Sigmoid colon (tissue), 7 donors: Measurements from ENCODE around the gene HIGD1B. TPM values are rescaled to one million over a fixed set of nuclear protein-coding genes. Genes with fewer than 3 reads are reported as not detected.

ENCODE experiments used
- DNase-seq: peaks from one replicate; pipeline ENCODE4 v3.0.0-alpha.2; 2019
- H3K27ac ChIP-seq, 4 donors: fragments of 200-600 bp; sonication (generic); one replicate each; pipeline ENCODE4 v1.5.1; 2016 to 2019; ENCODE audit warnings: mild to moderate bottlenecking in 1 of 4
- H3K27me3 ChIP-seq, 3 donors: fragments of 200-600 bp; sonication (generic); one replicate each; pipeline ENCODE4 v1.5.1; 2019; ENCODE audit warnings: mild to moderate bottlenecking in 1 of 3
- H3K36me3 ChIP-seq, 4 donors: fragments of 200-600 bp; sonication (generic); one replicate each; pipeline ENCODE4 v1.5.1; 2016 to 2019
- H3K4me1 ChIP-seq, 4 donors: fragments of 200-600 bp; sonication (generic); one replicate each; pipeline ENCODE4 v1.5.1; 2017 to 2019
- H3K4me3 ChIP-seq, 4 donors: fragments of 200-600 bp; sonication (generic); one replicate each; pipeline ENCODE4 v1.5.1; 2017 to 2019; ENCODE audit warnings: mild to moderate bottlenecking in 2 of 4, moderate library complexity in 1 of 4
- H3K9me3 ChIP-seq, 4 donors: fragments of 200-600 bp in 3 of 4; sonication (generic) in 3 of 4; one replicate each; pipeline versions ENCODE4 v1.5.1 to v1.6.1; 2013 to 2019
- CTCF ChIP-seq, 4 experiments: fragments of 450-650 bp in 3 of 4; fragments of 200-600 bp in 1 of 4; IDR thresholded peaks; one replicate each; pipeline ENCODE4 v1.5.1; 2016 to 2019; ENCODE audit warnings: antibody characterized with exemption in 4 of 4, mild to moderate bottlenecking in 3 of 4, moderate library complexity in 2 of 4
- EP300 ChIP-seq, 4 donors: sonication (generic); formaldehyde crosslinking; IDR thresholded peaks; one replicate each; pipeline ENCODE4 v1.6.1; 2017; ENCODE audit warnings: antibody characterized with exemption in 4 of 4
- POLR2A ChIP-seq, 2 donors: fragments of 450-650 bp; IDR thresholded peaks; one replicate each; pipeline ENCODE4 v1.6.1; 2016; ENCODE audit warnings: antibody characterized with exemption in 2 of 2, mild to moderate bottlenecking in 2 of 2, moderate library complexity in 2 of 2
- POLR2AphosphoS5 ChIP-seq, 4 donors: sonication (generic); formaldehyde crosslinking; IDR thresholded peaks; one replicate each; pipeline ENCODE4 v1.6.1; 2017; ENCODE audit warnings: antibody characterized with exemption in 4 of 4
- WGBS, 2 donors: extraction: QIAGEN DNeasy Blood & Tissue Kit; methylation state at CpG; one replicate each; pipeline ENCODE4 v1.1.7; 2013; 5-methylcytosine and 5-hydroxymethylcytosine counted together
- intact Hi-C: fragments of 100-400 bp; cut with DNase I; formaldehyde crosslinking; loops from one replicate; pipeline ENCODE4 v1.15.1; 2023
- polyA plus RNA-seq, 3 donors: library from polyadenylated mRNA; stranded (reverse); fragments of 200-250 nt; gene quantifications; one replicate each; pipeline ENCODE4 v1.2.3, GENCODE V29; 2013
- total RNA-seq, 4 donors: library from RNA; depleted of rRNA; stranded (reverse); fragments of >200 nt; gene quantifications; one replicate each; pipeline ENCODE4 v1.1.0, GENCODE V29; 2016
- donor health status: healthy with polysubstance abuse.
- donor health status: Bipolar disorder and iron deficiency.
- donor health status: healthy.

HIGD1B gene
- total and polyA plus RNA-seq, 7 donors = 1.1 to 2.5 (median 1.8) TPM; not detected in 4

GRCh38 chr17:44878627-44879221, 31.0 kb downstream of the HIGD1B start:
- DNase-seq = no peak
- H3K36me3 ChIP-seq = peaks cover 16 to 82% (median 48%) of the 10 kb centered on the region in 4 donors
- TF ChIP-seq POLR2AphosphoS5 (IDR thresholded peaks at IDR 0.05) (no peak), POLR2A (IDR thresholded peaks at IDR 0.05) (no peak), EP300 (IDR thresholded peaks at IDR 0.05) (no peak), CTCF (IDR thresholded peaks at IDR 0.05) (peak; percentile 35 to 74 (median 59))
- intact Hi-C loops = loop anchor here (1.0 kb wide), 1 partner anchor 104 kb away; no protein-coding TSS in a partner anchor
- H3K4me1 ChIP-seq = peaks cover 0 to 7% (median 2%) of the 10 kb centered on the region in 4 donors
- H3K4me3 ChIP-seq = no peak overlapping the region
- WGBS, 2 donors = 65 to 71% methylated on average over 6 of the region's 6 CpGs
- H3K27me3 ChIP-seq = no peaks in the 10 kb centered on the region
- H3K9me3 ChIP-seq = no peaks in the 10 kb centered on the region
- peak overlapping the region in 1 of 4 donors; percentile 54 for H3K27ac ChIP-seq

- intact Hi-C loops = no loop called here
- whole genome bisulfite sequencing, 2 donors = 89 to 99% methylated on average over 6 of the region's 6 CpGs
- no peak for TF ChIP-seq EP300 (IDR thresholded peaks at IDR 0.05)
- TF ChIP-seq POLR2AphosphoS5 (IDR thresholded peaks at IDR 0.05) = no peak
- TF ChIP-seq CTCF (IDR thresholded peaks at IDR 0.05) = no peak
- H3K27ac ChIP-seq = no peak overlapping the region
- no peak overlapping the region for H3K4me3 ChIP-seq
- no peak for DNase-seq
- H3K27me3 ChIP-seq = no peaks in the 10 kb centered on the region
- H3K4me1 ChIP-seq = peaks cover 0 to 7% (median 2%) of the 10 kb centered on the region in 4 donors
- no peaks in the 10 kb centered on the region for H3K9me3 ChIP-seq
- H3K36me3 ChIP-seq = peaks cover 16 to 84% (median 53%) of the 10 kb centered on the region in 4 donors
These were observed 31.7 kb downstream of the HIGD1B start for GRCh38 chr17:44879376-44879775.

- no peak for DNase-seq
- Histone ChIP-seq H3K27ac (no peak overlapping the region), H3K27me3 (no peaks in the 10 kb centered on the region), H3K4me1 (peaks cover 0 to 7% (median 2%) of the 10 kb centered on the region in 4 donors), H3K9me3 (no peaks in the 10 kb centered on the region), H3K4me3 (no peak overlapping the region), H3K36me3 (peaks cover 16 to 84% (median 56%) of the 10 kb centered on the region in 4 donors)
- TF ChIP-seq POLR2A (IDR thresholded peaks at IDR 0.05) (no peak), POLR2AphosphoS5 (IDR thresholded peaks at IDR 0.05) (no peak), CTCF (IDR thresholded peaks at IDR 0.05) (no peak), EP300 (IDR thresholded peaks at IDR 0.05) (no peak)
- intact Hi-C loops = no loop called here
- 96% methylated on average over 2 of the region's 2 CpGs for WGBS, 2 donors
These were observed 32.4 kb downstream of the HIGD1B start for GRCh38 chr17:44880062-44880461.

- Histone ChIP-seq H3K9me3 (no peaks in the 10 kb centered on the region), H3K27ac (no peak overlapping the region), H3K4me1 (peaks cover 0 to 7% (median 2%) of the 10 kb centered on the region in 4 donors), H3K4me3 (no peak overlapping the region), H3K36me3 (peaks cover 11 to 84% (median 54%) of the 10 kb centered on the region in 4 donors), H3K27me3 (no peaks in the 10 kb centered on the region)
- DNase-seq = no peak
- 94 to 96% methylated on average over 4 of the region's 4 CpGs for WGBS, 2 donors
- TF ChIP-seq EP300 (IDR thresholded peaks at IDR 0.05) (no peak), POLR2A (IDR thresholded peaks at IDR 0.05) (no peak), POLR2AphosphoS5 (IDR thresholded peaks at IDR 0.05) (no peak), CTCF (IDR thresholded peaks at IDR 0.05) (no peak)
- intact Hi-C loops = no loop called here
These were observed 33.5 kb downstream of the HIGD1B start for GRCh38 chr17:44881145-44881544.
